GM12878 (cell line): ENCODE results near the gene PRKACG. TPM values are rescaled to one million over a fixed set of nuclear protein-coding genes. Genes with fewer than 3 reads are reported as not detected.

Experiments used
- ATAC-seq: fragments of 200-7000 bp; cut with Tn5 transposase; 3 replicates; pipeline ENCODE4 v1.9.1; 2020; ENCODE audit warnings: mild to moderate bottlenecking, moderate library complexity
- BruUV-seq: library from RNA; stranded (reverse); fragments of 400-500 nt; replicated peaks from 2 replicates; lab custom pipeline; 2021; lab: Mats Ljungman, UMichigan
- CTCF ChIA-PET: fragments of 300-600 bp; sonication (Branson Sonifier 250); formaldehyde crosslinking; extraction: SDS; loops from one replicate; lab custom pipeline; 2021; ENCODE audit warnings: inconsistent platforms; lab: Yijun Ruan, JAX
- POLR2A ChIA-PET: fragments of 350-600 bp; formaldehyde crosslinking; extraction: SDS; loops from one replicate; lab custom pipeline; 2021; ENCODE audit warnings: inconsistent platforms; lab: Charles Lee
- RAD21 ChIA-PET: fragments of 300-600 bp; sonication (Branson Sonifier 250); formaldehyde crosslinking; loops from one replicate; lab custom pipeline; 2023; ENCODE audit warnings: antibody characterized with exemption; ENCODE audit not compliant: unreplicated experiment; lab: Charles Lee
- SMC1A ChIA-PET: fragments of 300-600 bp; sonication (Branson Sonifier 250); formaldehyde crosslinking; loops from one replicate; lab custom pipeline; 2023; ENCODE audit not compliant: unreplicated experiment, uncharacterized antibody; lab: Charles Lee
- DNase-seq: peaks from one replicate; pipeline ENCODE4 v3.0.0-alpha.2; 2011; ENCODE audit warnings: low read depth, low spot score
- FAIRE-seq: peaks from 3 replicates; lab custom pipeline; 2011; peaks lifted over from hg19 to GRCh38; lab: Jason Lieb, UNC
- H2AFZ ChIP-seq: 2 replicates; pipeline ENCODE4 v1.6.0; 2011; ENCODE audit warnings: low read depth, low read length, control low read depth; ENCODE audit not compliant: control insufficient read depth
- H3K27ac ChIP-seq: 2 replicates; pipeline ENCODE4 v1.5.1; 2011; ENCODE audit warnings: control low read depth; ENCODE audit not compliant: control insufficient read depth, insufficient read depth
- H3K27me3 ChIP-seq, 2 experiments: replicated peaks in 1 of 2; 2 replicates each; pipeline versions ENCODE4 v1.6.0 to v1.6.1; 2011; ENCODE audit warnings: low read length in 1 of 2; ENCODE audit not compliant: control insufficient read depth in 2 of 2, insufficient read depth in 2 of 2
- H3K36me3 ChIP-seq, 2 experiments: 2 replicates each; pipeline ENCODE4 v1.5.1; 2011; ENCODE audit warnings: low read length in 1 of 2; ENCODE audit not compliant: control insufficient read depth in 2 of 2, insufficient read depth in 2 of 2
- H3K4me1 ChIP-seq: 2 replicates; pipeline ENCODE4 v1.6.1; 2011; ENCODE audit warnings: mild to moderate bottlenecking, low read length, moderate library complexity, mixed read lengths; ENCODE audit not compliant: control insufficient read depth, insufficient read depth
- H3K4me2 ChIP-seq: 2 replicates; pipeline ENCODE4 v1.6.0; 2011; ENCODE audit warnings: control low read depth; ENCODE audit not compliant: control insufficient read depth, insufficient read depth
- H3K4me3 ChIP-seq: fragments of 200-600 bp; sonication (generic); 2 replicates; pipeline ENCODE4 v1.5.1; 2016
- H3K79me2 ChIP-seq: 2 replicates; pipeline ENCODE4 v1.6.0; 2011; ENCODE audit warnings: low read length; ENCODE audit not compliant: control insufficient read depth, insufficient read depth
- H3K9ac ChIP-seq: 2 replicates; pipeline ENCODE4 v1.8.0; 2011; ENCODE audit warnings: low read length, control low read depth, mixed read lengths; ENCODE audit not compliant: control insufficient read depth, insufficient read depth
- H3K9me3 ChIP-seq: replicated peaks from 3 replicates; pipeline ENCODE4 v1.5.1; 2011; ENCODE audit warnings: mild to moderate bottlenecking, low read length; ENCODE audit not compliant: control insufficient read depth, insufficient read depth
- H4K20me1 ChIP-seq: 2 replicates; pipeline ENCODE4 v1.6.0; 2011; ENCODE audit not compliant: control insufficient read depth, insufficient read depth
- ASH2L ChIP-seq: fragments of 300-600, 200-600 bp; sonication (generic); IDR thresholded peaks from 2 replicates; pipeline ENCODE4 v1.6.1; 2017; ENCODE audit warnings: low read depth, mild to moderate bottlenecking, borderline replicate concordance
- BCL11A ChIP-seq: IDR thresholded peaks from 2 replicates; pipeline ENCODE4 v1.6.1; 2011; ENCODE audit warnings: low read depth, low read length
- JUND ChIP-seq: IDR thresholded peaks from 2 replicates; pipeline ENCODE4 v1.6.1; 2012; ENCODE audit warnings: low read depth, mild to moderate bottlenecking, low read length, improper control_type of control experiment, moderate library complexity
- MYB ChIP-seq: fragments of 150-350 bp; IDR thresholded peaks from 2 replicates; pipeline ENCODE4 v1.6.1; 2014; ENCODE audit warnings: mild to moderate bottlenecking, low read depth, low read length, borderline replicate concordance
- POLR2A ChIP-seq: IDR thresholded peaks from 2 replicates; pipeline ENCODE4 v1.6.1; 2011; ENCODE audit warnings: low read depth, mild to moderate bottlenecking, low read length
- POU2F2 ChIP-seq: IDR thresholded peaks from 3 replicates; pipeline ENCODE4 v1.6.1; 2011; ENCODE audit warnings: low read depth, mild to moderate bottlenecking, low read length, borderline replicate concordance
- RAD21 ChIP-seq: IDR thresholded peaks from 2 replicates; pipeline ENCODE4 v1.6.1; 2011; ENCODE audit warnings: mild to moderate bottlenecking, low read depth, low read length, moderate library complexity; ENCODE audit not compliant: insufficient read depth
- RB1 ChIP-seq: fragments of 450-650 bp; formaldehyde crosslinking; IDR thresholded peaks from 2 replicates; pipeline ENCODE4 v1.6.1; 2017; ENCODE audit warnings: mild to moderate bottlenecking, borderline replicate concordance
- RFX5 ChIP-seq: IDR thresholded peaks from 2 replicates; pipeline ENCODE4 v1.6.1; 2011; ENCODE audit warnings: low read depth, low read length, improper control_type of control experiment
- SUZ12 ChIP-seq: fragments of 200-600 bp; sonication (generic); IDR thresholded peaks from one replicate; pipeline ENCODE4 v1.6.1; 2018; ENCODE audit warnings: antibody characterized with exemption, mild to moderate bottlenecking; ENCODE audit not compliant: unreplicated experiment
- WGBS: methylation state at CpG from one replicate; pipeline ENCODE4 v1.1.6; 2016; ENCODE audit warnings: low lambda C conversion rate; ENCODE audit not compliant: insufficient replicate concordance, insufficient coverage; ENCODE audit errors: missing lambda C conversion rate; 5-methylcytosine and 5-hydroxymethylcytosine counted together
- in situ Hi-C: fragments of 300-500 bp; cut with MboI; formaldehyde crosslinking; loops from 9 replicates; pipeline ENCODE4 v1.14.3; 2018; ENCODE audit warnings: mixed read lengths
- intact Hi-C: fragments of 100-400 bp; cut with micrococcal nuclease; formaldehyde crosslinking; loops from one replicate; pipeline ENCODE4 v1.14.2; 2022; ENCODE audit not compliant: unreplicated experiment
- polyA plus RNA-seq, 11 experiments: library from polyadenylated mRNA; depleted of rRNA in 4 of 11; unstranded in 6 of 11; stranded (reverse) in 5 of 11; fragments of >200 nt; fragmentation: Nextera tagmentation in 4 of 11; fragmentation: Illumina TruSeq in 1 of 11; extraction: Ambion mirVana in 4 of 11; extraction: Trizol in 1 of 11; gene quantifications; 1 replicate in 1 of 11; 2 replicates in 10 of 11; pipeline versions ENCODE4 v1.2.1 to v1.2.3, GENCODE V29; 2011 to 2016; ENCODE audit warnings: inconsistent platforms in 2 of 11, missing spikeins in 2 of 11, low read depth in 1 of 11
- total RNA-seq, 4 experiments: library from RNA; depleted of rRNA in 3 of 4; stranded (reverse); fragments of >200 nt in 3 of 4; fragmentation: Illumina TruSeq in 1 of 4; extraction: Trizol in 1 of 4; gene quantifications; 2 replicates each; pipeline versions ENCODE4 v1.2.1 to v1.2.3, GENCODE V29; 2013 to 2021
- TF ChIP-seq, protein P1 (sequence below), 3 experiments: IDR thresholded peaks in 2 of 3; conservative IDR thresholded peaks in 1 of 3; 2 replicates each; pipeline ENCODE4 v1.5.1; 2011; ENCODE audit warnings: low read depth in 3 of 3, low read length in 3 of 3, mild to moderate bottlenecking in 3 of 3, control low read depth in 2 of 3, moderate library complexity in 2 of 3, inconsistent platforms in 1 of 3, mixed read lengths in 1 of 3; ENCODE audit not compliant: control insufficient read depth in 2 of 3, insufficient read depth in 1 of 3; ENCODE audit errors: extremely low read depth in 1 of 3
- TF ChIP-seq, protein P2 (sequence below): fragments of 450-650 bp; IDR thresholded peaks from 2 replicates; pipeline ENCODE4 v1.6.1; 2017; ENCODE audit warnings: low read depth, mild to moderate bottlenecking, moderate library complexity
- TF ChIP-seq, protein P3 (sequence below): fragments of 450-650 bp; formaldehyde crosslinking; IDR thresholded peaks from 2 replicates; pipeline ENCODE4 v1.4.0; 2022; ENCODE audit warnings: mild to moderate bottlenecking, moderate library complexity

Gene PRKACG
- total and polyA plus RNA-seq, 10 of the 15 experiments (the other 5 are each of a cell fraction or from before 2014, with no cell fraction given): not detected

DNA sequence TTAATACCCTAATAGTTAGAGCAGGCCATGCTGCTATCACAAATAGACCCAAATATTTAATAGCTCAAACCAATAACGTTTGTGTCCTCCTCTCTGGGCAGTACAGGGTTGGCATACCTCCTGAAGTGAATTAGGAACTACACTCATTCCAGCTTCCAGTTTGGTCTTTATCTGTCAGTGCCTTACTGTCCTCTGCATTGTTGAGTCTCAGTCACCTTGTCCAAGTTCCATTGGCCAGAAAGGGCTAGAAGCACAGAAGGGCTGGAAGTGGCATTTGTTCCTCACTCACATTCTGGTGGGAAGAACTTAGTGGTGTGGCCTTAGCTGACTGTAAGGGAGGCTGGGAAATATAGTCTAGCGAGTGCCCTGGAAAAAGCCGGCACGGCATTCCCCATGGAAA, 32.8 kb upstream of the PRKACG start (continued):
- no peak for TF ChIP-seq JUND
- no peak for TF ChIP-seq BCL11A
- TF ChIP-seq, protein P1, sequence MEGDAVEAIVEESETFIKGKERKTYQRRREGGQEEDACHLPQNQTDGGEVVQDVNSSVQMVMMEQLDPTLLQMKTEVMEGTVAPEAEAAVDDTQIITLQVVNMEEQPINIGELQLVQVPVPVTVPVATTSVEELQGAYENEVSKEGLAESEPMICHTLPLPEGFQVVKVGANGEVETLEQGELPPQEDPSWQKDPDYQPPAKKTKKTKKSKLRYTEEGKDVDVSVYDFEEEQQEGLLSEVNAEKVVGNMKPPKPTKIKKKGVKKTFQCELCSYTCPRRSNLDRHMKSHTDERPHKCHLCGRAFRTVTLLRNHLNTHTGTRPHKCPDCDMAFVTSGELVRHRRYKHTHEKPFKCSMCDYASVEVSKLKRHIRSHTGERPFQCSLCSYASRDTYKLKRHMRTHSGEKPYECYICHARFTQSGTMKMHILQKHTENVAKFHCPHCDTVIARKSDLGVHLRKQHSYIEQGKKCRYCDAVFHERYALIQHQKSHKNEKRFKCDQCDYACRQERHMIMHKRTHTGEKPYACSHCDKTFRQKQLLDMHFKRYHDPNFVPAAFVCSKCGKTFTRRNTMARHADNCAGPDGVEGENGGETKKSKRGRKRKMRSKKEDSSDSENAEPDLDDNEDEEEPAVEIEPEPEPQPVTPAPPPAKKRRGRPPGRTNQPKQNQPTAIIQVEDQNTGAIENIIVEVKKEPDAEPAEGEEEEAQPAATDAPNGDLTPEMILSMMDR (IDR thresholded peaks at IDR 0.05 in 2 of 3, conservative IDR thresholded peaks at IDR 0.05 in 1 of 3; ENCODE audit: control insufficient read depth in 2 of 3, extremely low read depth in 1 of 3, insufficient read depth in 1 of 3, low read depth in 3 of 3, low read length in 3 of 3): no peak
- no peak for TF ChIP-seq POU2F2
- TF ChIP-seq MYB: no peak
- TF ChIP-seq RFX5: no peak
- no peak for TF ChIP-seq ASH2L
- no peak for TF ChIP-seq POLR2A
- TF ChIP-seq RB1: no peak
- TF ChIP-seq RAD21: no peak

DNA sequence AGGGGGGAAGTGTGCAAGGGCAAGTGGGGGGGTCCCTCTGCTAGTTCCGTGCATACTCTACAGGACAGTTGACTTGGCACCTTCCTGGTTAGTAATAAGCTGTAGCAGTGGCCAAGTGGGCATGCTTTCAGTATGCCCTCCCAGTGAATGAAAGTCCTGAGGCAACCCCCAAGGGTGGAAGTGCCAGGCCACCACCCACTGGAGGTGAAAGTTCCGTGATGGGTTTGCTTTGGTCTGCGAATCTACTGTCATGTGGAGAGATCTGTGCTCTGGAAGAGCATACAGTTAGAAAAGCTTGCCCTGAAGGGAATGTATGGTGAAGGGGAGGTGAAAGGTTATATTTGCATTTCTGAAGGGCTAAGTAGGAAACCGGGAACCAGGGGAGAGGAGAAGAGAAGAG, 31.9 kb upstream of the PRKACG start:
- intact Hi-C loops: no loop called here
- H3K79me2 ChIP-seq: no peaks in the 10 kb centered on the region
- FAIRE-seq: no peak

More for the DNA sequence above, 31.9 kb upstream of the PRKACG start:
- DNase-seq (no peak), ATAC-seq (no peak)
- ChIA-PET SMC1A (interaction anchor here (0.7 to 1.1 kb wide), 2 partner anchors 10 to 493 kb away, joined by 3 to 7 read pairs; partner anchors contain the start of gene FXN), CTCF (interaction anchor here (2.8 kb wide), 1 partner anchor 8 kb away, joined by 14 read pairs; no protein-coding TSS in a partner anchor), RAD21 (no interaction called here), POLR2A (no interaction called here)
- Histone ChIP-seq H3K27me3 (no peaks in the 10 kb centered on the region), H3K4me1 (peaks cover 3% of the 10 kb centered on the region; the same call in 1 of the 2 replicates), H3K9me3 (no peaks in the 10 kb centered on the region), H3K4me3 (no peak overlapping the region), H3K9ac (no peak overlapping the region), H4K20me1 (peaks cover 3% of the 10 kb centered on the region; the same call in 1 of the 2 replicates), H3K27ac (no peak overlapping the region), H2AFZ (no peak overlapping the region), H3K4me2 (no peak overlapping the region), H3K36me3 (peaks cover 0 to 11% of the 10 kb centered on the region in 2 experiments; a peak in 3 of 4 replicates)
- no TSS peak for BruUV-seq
- 95% methylated on average over 4 of the region's 4 CpGs for WGBS
- in situ Hi-C loops: no loop called here
- TF ChIP-seq, protein P2, sequence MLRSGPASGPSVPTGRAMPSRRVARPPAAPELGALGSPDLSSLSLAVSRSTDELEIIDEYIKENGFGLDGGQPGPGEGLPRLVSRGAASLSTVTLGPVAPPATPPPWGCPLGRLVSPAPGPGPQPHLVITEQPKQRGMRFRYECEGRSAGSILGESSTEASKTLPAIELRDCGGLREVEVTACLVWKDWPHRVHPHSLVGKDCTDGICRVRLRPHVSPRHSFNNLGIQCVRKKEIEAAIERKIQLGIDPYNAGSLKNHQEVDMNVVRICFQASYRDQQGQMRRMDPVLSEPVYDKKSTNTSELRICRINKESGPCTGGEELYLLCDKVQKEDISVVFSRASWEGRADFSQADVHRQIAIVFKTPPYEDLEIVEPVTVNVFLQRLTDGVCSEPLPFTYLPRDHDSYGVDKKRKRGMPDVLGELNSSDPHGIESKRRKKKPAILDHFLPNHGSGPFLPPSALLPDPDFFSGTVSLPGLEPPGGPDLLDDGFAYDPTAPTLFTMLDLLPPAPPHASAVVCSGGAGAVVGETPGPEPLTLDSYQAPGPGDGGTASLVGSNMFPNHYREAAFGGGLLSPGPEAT: no peak
- TF ChIP-seq, protein P3, sequence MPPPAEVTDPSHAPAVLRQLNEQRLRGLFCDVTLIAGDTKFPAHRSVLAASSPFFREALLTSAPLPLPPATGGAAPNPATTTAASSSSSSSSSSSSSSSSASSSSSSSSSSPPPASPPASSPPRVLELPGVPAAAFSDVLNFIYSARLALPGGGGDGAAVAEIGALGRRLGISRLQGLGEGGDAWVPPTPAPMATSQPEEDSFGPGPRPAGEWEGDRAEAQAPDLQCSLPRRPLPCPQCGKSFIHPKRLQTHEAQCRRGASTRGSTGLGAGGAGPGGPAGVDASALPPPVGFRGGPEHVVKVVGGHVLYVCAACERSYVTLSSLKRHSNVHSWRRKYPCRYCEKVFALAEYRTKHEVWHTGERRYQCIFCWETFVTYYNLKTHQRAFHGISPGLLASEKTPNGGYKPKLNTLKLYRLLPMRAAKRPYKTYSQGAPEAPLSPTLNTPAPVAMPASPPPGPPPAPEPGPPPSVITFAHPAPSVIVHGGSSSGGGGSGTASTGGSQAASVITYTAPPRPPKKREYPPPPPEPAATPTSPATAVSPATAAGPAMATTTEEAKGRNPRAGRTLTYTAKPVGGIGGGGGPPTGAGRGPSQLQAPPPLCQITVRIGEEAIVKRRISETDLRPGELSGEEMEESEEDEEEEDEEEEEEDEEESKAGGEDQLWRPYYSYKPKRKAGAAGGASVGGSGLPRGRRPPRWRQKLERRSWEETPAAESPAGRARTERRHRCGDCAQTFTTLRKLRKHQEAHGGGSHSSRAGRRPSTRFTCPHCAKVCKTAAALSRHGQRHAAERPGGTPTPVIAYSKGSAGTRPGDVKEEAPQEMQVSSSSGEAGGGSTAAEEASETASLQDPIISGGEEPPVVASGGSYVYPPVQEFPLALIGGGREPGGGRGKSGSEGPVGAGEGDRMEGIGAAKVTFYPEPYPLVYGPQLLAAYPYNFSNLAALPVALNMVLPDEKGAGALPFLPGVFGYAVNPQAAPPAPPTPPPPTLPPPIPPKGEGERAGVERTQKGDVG (CRISPR knock-in tag): no peak
- TF ChIP-seq SUZ12: no peak
